ENCODE results near the gene DDIT3. TPM values are rescaled to one million over a fixed set of nuclear protein-coding genes. Genes with fewer than 3 reads are reported as not detected.

DDIT3 gene
- total and polyA plus RNA-seq, 2 of the 8 experiments (the other 6 are each of a cell fraction or from before 2014, with no cell fraction given) = 4.9 to 5.7 TPM

DNA sequence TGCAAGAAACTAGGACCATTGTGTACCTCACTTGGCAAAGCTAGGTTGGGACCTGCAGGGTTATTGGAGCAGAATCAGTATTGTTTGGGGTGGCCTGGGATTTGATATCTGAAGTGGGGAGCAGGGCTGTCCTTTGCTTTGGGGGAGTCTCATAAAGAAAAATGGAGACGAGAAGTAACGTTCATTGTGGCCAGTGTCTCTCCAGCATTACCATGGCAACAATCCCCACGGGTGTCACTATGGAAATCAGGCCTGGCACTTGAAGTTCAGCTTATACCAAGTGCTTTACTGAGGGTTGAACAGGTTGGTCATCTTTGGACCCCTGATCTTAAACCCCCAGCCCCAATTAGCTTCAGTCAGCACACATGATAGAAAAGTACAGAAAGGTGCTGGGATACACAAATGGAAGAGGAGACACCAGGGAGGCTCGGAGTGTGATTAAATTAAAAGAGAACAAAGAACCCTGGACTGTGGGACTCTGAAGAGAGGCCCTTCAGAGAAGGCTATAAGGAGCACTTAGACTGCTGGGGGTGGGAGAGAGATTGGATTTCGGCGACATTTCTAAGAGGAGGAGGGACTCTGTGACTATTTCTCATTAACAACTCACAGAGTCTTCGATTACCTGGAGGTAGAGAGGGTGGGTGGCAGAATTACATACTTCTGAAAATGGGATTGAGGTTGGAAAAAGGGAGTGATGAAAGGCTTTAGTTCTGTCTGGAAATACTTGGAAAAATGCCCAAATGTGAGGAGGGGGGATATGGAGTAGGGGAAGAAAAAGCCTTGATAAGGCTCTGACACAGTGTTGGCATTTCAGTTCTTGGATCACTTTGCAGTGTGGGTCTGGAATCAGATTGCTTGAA, 33.3 kb upstream of the DDIT3 start:
- Histone ChIP-seq H3K4me1 (replicated peaks in 1 of 4; ENCODE audit: control insufficient read depth in 3 of 4, insufficient read depth in 4 of 4, low read length in 3 of 4) (peaks cover 4 to 20% (median 11%) of the 10 kb centered on the region in 4 experiments; a peak in 6 of 7 replicates), H3K23ac (ENCODE audit: insufficient read length) (no peak overlapping the region), H4K8ac (ENCODE audit: extremely low read depth, insufficient read depth, low read length) (no peak overlapping the region), H3K4me2 (ENCODE audit: insufficient read depth in 1 of 2, low read depth in 2 of 2, low read length in 2 of 2) (peak overlapping the region in 1 of 2 experiments; percentile 69; a peak in 1 of 4 replicates), H3K56ac (replicated peaks; ENCODE audit: insufficient read length, low read depth, low read length) (no peak overlapping the region), H3K27ac (ENCODE audit: low read depth, low read length) (no peak overlapping the region), H2BK12ac (ENCODE audit: low read depth, low read length) (no peak overlapping the region), H3K27me3 (replicated peaks in 1 of 4; ENCODE audit: control insufficient read depth in 3 of 4, extremely low read depth in 1 of 4, insufficient read depth in 3 of 4, low read length in 3 of 4) (peaks cover 0 to 3% (median 2%) of the 10 kb centered on the region in 4 experiments; a peak in 2 of 7 replicates), H3K23me2 (ENCODE audit: low read depth, low read length) (peaks cover 13% of the 10 kb centered on the region), H4K20me1 (replicated peaks in 1 of 2; ENCODE audit: control insufficient read depth in 1 of 2, insufficient read depth in 2 of 2, low read length in 2 of 2) (peaks cover 7 to 9% of the 10 kb centered on the region in 2 experiments), H2AFZ (ENCODE audit: low read length) (no peak overlapping the region), H3K79me1 (ENCODE audit: low read depth, low read length) (peaks cover 10% of the 10 kb centered on the region), H3K14ac (ENCODE audit: insufficient read length) (no peak overlapping the region), H3K18ac (ENCODE audit: extremely low read depth, low read length) (no peak overlapping the region), H2BK120ac (replicated peaks; ENCODE audit: low read depth, low read length) (no peak overlapping the region), H2BK20ac (ENCODE audit: low read length) (no peak overlapping the region), H3K4ac (replicated peaks; ENCODE audit: insufficient read length, low read depth, low read length) (no peak overlapping the region), H3K9me3 (ENCODE audit: insufficient read depth in 2 of 2, low read depth in 1 of 2, low read length in 1 of 2) (no peaks in the 10 kb centered on the region), H2BK15ac (ENCODE audit: low read length) (no peak overlapping the region), H2AK5ac (ENCODE audit: low read depth, low read length) (no peak overlapping the region), H3K36me3 (ENCODE audit: control insufficient read depth in 2 of 4, insufficient read depth in 4 of 4, low read length in 3 of 4) (no peaks in the 10 kb centered on the region; a peak in 1 of 8 replicates), H4K5ac (ENCODE audit: insufficient read length, low read depth, low read length) (no peak overlapping the region), H2BK5ac (ENCODE audit: low read depth, low read length) (no peak overlapping the region; the same call in 1 of the 2 replicates), H3K79me2 (ENCODE audit: control insufficient read depth in 1 of 2, insufficient read depth in 2 of 2, low read length in 2 of 2) (peaks cover 0 to 34% of the 10 kb centered on the region in 2 experiments; a peak in 2 of 4 replicates), H3K9ac (replicated peaks in 1 of 4; ENCODE audit: extremely low read depth in 1 of 4, low read depth in 3 of 4, low read length in 3 of 4) (no peak overlapping the region), H4K91ac (replicated peaks; ENCODE audit: insufficient read length, low read length) (no peak overlapping the region), H3K4me3 (ENCODE audit: extremely low read depth in 1 of 4, insufficient read depth in 2 of 4, low read depth in 3 of 4, low read length in 4 of 4) (no peak overlapping the region)
- 83% methylated on average over 7 of the region's 7 CpGs; no CpG with 5 or more reads in 1 of the 2 experiments for WGBS, 2 experiments (ENCODE audit: extremely low coverage in 1 of 2, insufficient coverage in 1 of 2, insufficient read length in 1 of 2, insufficient replicate concordance in 2 of 2, low coverage in 1 of 2, low lambda C conversion rate in 2 of 2, missing lambda C conversion rate in 1 of 2)
- DNase-seq (ENCODE audit: low read depth in 1 of 2, low spot score in 2 of 2) (no peak), FAIRE-seq (no peak)
- ChIA-PET CTCF (ENCODE audit: partially characterized antibody) (interaction anchor here (1.0 to 3.1 kb wide), 7 partner anchors 11 to 340 kb away, joined by 3 to 26 read pairs (median 3); no protein-coding TSS in a partner anchor), POLR2A (ENCODE audit: partially characterized antibody) (interaction anchor here (0.7 to 2.5 kb wide), 8 partner anchors 11 to 39 kb away, joined by 3 to 9 read pairs (median 4); partner anchors contain the start of gene DDIT3)
- TF ChIP-seq TAF1 (IDR thresholded peaks at IDR 0.05; ENCODE audit: low read depth, low read length) (no peak), TCF12 (IDR thresholded peaks at IDR 0.05; ENCODE audit: low read depth, low read length) (no peak), HDAC2 (IDR thresholded peaks at IDR 0.05; ENCODE audit: borderline replicate concordance in 1 of 2, low read depth in 2 of 2, low read length in 2 of 2) (no peak)

All from H1 (cell line).